Brain microvascular endothelial cell (primary cell): Measurements from ENCODE around the gene ESRRG.

Experiments used
- DNase-seq: peaks from one replicate; pipeline ENCODE4 v3.0.0-alpha.2; 2020
- H3K27ac ChIP-seq: fragments of 250-450 bp; sonication (Bioruptor Pico); 2 replicates; pipeline ENCODE4 v1.5.1; 2020; ENCODE audit warnings: mild to moderate bottlenecking, moderate library complexity
- H3K27me3 ChIP-seq: fragments of 250-450 bp; sonication (Bioruptor Pico); replicated peaks from 2 replicates; pipeline ENCODE4 v1.5.1; 2020; ENCODE audit warnings: mild to moderate bottlenecking
- H3K36me3 ChIP-seq: fragments of 250-450 bp; sonication (Bioruptor Pico); replicated peaks from 2 replicates; pipeline ENCODE4 v1.5.1; 2020; ENCODE audit warnings: mild to moderate bottlenecking
- H3K4me3 ChIP-seq: 2 replicates; pipeline ENCODE4 v1.5.1; 2011; ENCODE audit warnings: low read depth, mild to moderate bottlenecking, control low read depth, low read length, moderate library complexity
- in situ Hi-C: cut with HindIII; loops from 2 replicates; pipeline ENCODE4 v1.10.0; 2017; ENCODE audit warnings: low sequenced_read_pairs, low pct_ligation_motif_present
- TF ChIP-seq, protein P1 (sequence below): IDR thresholded peaks from 2 replicates; pipeline ENCODE4 v1.5.1; 2011; ENCODE audit warnings: low read depth, mild to moderate bottlenecking, moderate library complexity, low read length, control low read depth, inconsistent platforms; ENCODE audit errors: missing control alignments

The ESRRG gene

DNA sequence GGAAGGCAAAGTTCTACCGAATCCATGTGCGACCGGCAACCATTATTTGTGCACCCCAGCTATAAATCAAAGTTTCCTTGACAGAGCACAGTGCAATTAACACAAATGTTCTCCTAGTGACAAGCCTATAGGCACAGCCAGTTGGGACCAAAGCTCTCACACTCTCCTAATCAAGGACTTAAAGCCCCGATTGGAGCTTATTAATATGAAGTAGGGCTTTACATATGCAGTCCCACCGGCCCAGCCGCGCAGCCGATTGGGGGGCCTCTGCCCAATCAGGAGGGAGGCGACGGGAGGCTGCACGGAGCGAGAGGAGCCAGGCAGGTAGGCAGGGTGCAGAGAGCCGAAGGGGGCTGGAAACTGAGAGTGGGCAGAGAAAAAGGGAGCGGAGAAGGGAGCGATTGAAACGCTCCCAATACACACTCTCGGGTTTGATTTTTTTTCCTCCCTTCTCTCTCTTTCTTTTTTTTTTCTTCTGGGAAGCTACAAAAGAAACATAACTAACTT is at the start of gene ESRRG:
Gene ESRRG (minus strand): TSS at position 156 of the 507 bp plus-strand sequence. CDS start 130 bp downstream, at position 26.
- no peak for DNase-seq
- Histone ChIP-seq H3K27me3 (no peaks in the 10 kb centered on the region), H3K36me3 (no peaks in the 10 kb centered on the region), H3K4me3 (peak within 1 kb of the TSS; percentile 46), H3K27ac (no peak within 1 kb of the TSS)
- TF ChIP-seq, protein P1, sequence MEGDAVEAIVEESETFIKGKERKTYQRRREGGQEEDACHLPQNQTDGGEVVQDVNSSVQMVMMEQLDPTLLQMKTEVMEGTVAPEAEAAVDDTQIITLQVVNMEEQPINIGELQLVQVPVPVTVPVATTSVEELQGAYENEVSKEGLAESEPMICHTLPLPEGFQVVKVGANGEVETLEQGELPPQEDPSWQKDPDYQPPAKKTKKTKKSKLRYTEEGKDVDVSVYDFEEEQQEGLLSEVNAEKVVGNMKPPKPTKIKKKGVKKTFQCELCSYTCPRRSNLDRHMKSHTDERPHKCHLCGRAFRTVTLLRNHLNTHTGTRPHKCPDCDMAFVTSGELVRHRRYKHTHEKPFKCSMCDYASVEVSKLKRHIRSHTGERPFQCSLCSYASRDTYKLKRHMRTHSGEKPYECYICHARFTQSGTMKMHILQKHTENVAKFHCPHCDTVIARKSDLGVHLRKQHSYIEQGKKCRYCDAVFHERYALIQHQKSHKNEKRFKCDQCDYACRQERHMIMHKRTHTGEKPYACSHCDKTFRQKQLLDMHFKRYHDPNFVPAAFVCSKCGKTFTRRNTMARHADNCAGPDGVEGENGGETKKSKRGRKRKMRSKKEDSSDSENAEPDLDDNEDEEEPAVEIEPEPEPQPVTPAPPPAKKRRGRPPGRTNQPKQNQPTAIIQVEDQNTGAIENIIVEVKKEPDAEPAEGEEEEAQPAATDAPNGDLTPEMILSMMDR = no peak
- in situ Hi-C loops = no loop called here

DNA sequence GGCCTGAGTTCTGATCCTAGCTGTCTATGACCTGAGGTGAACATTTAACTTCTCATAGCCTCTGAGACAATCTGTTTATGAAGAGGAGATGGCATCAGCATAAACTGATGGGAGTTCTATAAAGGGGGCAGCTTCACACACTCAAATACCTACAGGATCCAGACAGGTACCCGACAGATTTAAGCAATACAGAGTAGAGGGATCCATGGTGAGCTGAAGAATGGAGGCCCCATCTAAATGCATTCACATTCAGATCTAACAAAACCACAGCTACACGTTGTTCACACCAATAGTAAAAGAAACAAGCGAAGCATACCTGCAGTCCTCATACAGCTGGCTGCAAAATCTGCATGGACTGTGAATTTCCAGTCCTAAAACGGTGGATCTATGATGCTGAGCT is 48.7 kb upstream of the ESRRG start:
- in situ Hi-C loops = no loop called here

DNA sequence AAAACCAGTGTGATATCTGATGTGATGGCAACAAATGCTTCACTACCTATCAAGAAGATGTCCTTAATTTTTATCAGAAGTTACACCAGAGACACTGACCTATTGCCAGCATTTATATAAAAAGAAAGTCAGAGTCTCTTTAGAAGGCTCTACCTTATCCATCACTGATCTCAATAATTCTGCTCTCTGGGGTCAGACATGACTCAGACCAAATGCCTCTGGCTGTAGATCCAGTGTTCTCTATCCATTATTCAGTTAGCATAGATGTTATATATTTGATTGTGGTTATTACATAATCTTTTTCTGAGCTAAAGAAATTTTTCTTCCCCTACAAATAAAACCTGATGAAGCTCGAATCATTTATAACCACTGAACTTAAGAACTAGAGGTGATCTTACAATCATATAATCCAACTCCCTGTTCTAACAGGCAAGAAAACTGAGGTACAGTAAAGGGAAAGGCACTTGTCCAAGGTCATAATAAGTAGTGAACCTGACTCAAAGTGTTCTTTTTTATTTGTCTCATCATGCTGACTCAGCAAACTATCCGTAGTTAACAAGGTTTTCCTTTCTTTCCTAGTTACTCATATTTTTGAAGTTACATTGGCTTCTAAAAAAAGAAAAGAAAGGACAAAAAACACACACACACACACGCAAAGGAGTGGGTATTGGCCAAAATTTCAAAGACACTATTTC is 43.6 kb upstream of the ESRRG start:
- TF ChIP-seq, protein P1 = no peak
- Histone ChIP-seq H3K36me3 (no peaks in the 10 kb centered on the region), H3K27ac (no peak overlapping the region), H3K27me3 (no peaks in the 10 kb centered on the region), H3K4me3 (no peak overlapping the region)
- no peak for DNase-seq
- in situ Hi-C loops = no loop called here

More for the DNA sequence above, 48.7 kb upstream of the ESRRG start:
- TF ChIP-seq, protein P1 = no peak
- DNase-seq = no peak
- no peak overlapping the region for H3K27ac ChIP-seq
- H3K27me3 ChIP-seq = no peaks in the 10 kb centered on the region
- no peak overlapping the region for H3K4me3 ChIP-seq
- H3K36me3 ChIP-seq = no peaks in the 10 kb centered on the region

GRCh38 chr1:216765346-216766300 is 42.4 kb upstream of the ESRRG start:
- no peaks in the 10 kb centered on the region for H3K27me3 ChIP-seq
- TF ChIP-seq, protein P1 = no peak
- DNase-seq = no peak
- no peak overlapping the region for H3K27ac ChIP-seq
- in situ Hi-C loops = no loop called here
- H3K36me3 ChIP-seq = no peaks in the 10 kb centered on the region
- H3K4me3 ChIP-seq = no peak overlapping the region

DNA sequence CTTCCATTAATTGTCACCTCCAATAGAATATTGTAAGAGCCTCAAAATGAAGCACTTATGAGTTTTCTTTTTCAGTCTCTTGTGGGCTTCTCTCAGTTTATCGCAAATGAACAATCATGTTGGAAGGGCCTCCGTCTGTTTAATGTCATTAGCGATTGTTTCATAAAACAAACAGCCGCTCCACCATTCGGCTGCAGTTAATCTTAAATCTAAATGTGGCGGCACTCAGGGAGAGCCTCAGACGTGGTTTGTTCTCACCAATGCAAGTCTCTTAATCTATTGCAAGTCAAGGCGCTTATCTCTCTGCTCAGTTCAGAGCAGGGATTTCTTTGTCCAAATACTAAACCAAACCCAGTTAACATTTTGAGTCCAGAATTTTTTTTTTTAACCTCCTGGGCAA is 34.9 kb upstream of the ESRRG start:
- no peak for DNase-seq
- in situ Hi-C loops = no loop called here
- no peak overlapping the region for H3K27ac ChIP-seq
- H3K36me3 ChIP-seq = no peaks in the 10 kb centered on the region
- TF ChIP-seq, protein P1 = no peak
- no peaks in the 10 kb centered on the region for H3K27me3 ChIP-seq
- H3K4me3 ChIP-seq = no peak overlapping the region
